BJ (cell line): ENCODE measurements around the gene PGM1. TPM values are rescaled to one million over a fixed set of nuclear protein-coding genes. Genes with fewer than 3 reads are reported as not detected.
"Not testable (repeated sequence)": the region's sequence is repeated elsewhere in the genome, so short reads cannot be mapped to it uniquely, and the experiment has no call there.

Experiments used
- CTCF ChIA-PET: fragments of 350-600 bp; formaldehyde crosslinking; extraction: SDS; loops from one replicate; lab custom pipeline; 2021; ENCODE audit warnings: antibody characterized with exemption, inconsistent platforms; lab: Yijun Ruan, JAX
- POLR2A ChIA-PET: fragments of 300-600 bp; sonication (Branson Sonifier 250); formaldehyde crosslinking; extraction: SDS; loops from one replicate; lab custom pipeline; 2021; ENCODE audit warnings: antibody characterized with exemption; lab: Charles Lee
- DNase-seq: peaks from one replicate; pipeline ENCODE4 v3.0.0-alpha.2; 2011; ENCODE audit warnings: low read depth
- H3K27me3 ChIP-seq: 2 replicates; pipeline ENCODE4 v1.6.0; 2011; ENCODE audit warnings: low read length; ENCODE audit not compliant: control insufficient read depth, insufficient read depth
- H3K36me3 ChIP-seq: 2 replicates; pipeline ENCODE4 v1.5.1; 2011; ENCODE audit warnings: low read length; ENCODE audit not compliant: control insufficient read depth, insufficient read depth
- H3K4me3 ChIP-seq: 2 replicates; pipeline ENCODE4 v1.5.1; 2011; ENCODE audit warnings: low read depth, mild to moderate bottlenecking, control low read depth, low read length
- CTCF ChIP-seq: IDR thresholded peaks from 2 replicates; pipeline ENCODE4 v1.5.1; 2011; ENCODE audit warnings: low read depth, mild to moderate bottlenecking, control low read depth, inconsistent platforms, low read length, moderate library complexity; ENCODE audit not compliant: insufficient read depth
- polyA plus RNA-seq: library from polyadenylated mRNA; depleted of rRNA; stranded (reverse); fragments of >200 nt; gene quantifications from 2 replicates; pipeline ENCODE4 v1.2.3, GENCODE V29; 2011

The PGM1 gene
- polyA plus RNA-seq, 1 experiment, result 29.6 TPM

- no peaks in the 10 kb centered on the region for H3K27me3 ChIP-seq
- H3K4me3 ChIP-seq, result no peak overlapping the region
- CTCF ChIA-PET, result no interaction called here
- no peaks in the 10 kb centered on the region for H3K36me3 ChIP-seq
- POLR2A ChIA-PET, result no interaction called here
- no peak for DNase-seq
- no peak for TF ChIP-seq CTCF
Observed at GRCh38 chr1:63569640-63570316, 23.4 kb upstream of the PGM1 start.

GRCh38 chr1:63572686-63573085 is 20.5 kb upstream of the PGM1 start:
- H3K36me3 ChIP-seq, DNase-seq, H3K27me3 ChIP-seq, POLR2A ChIA-PET, H3K4me3 ChIP-seq: not testable (repeated sequence)
- CTCF ChIA-PET, result interaction anchor here (1.5 kb wide), 1 partner anchor 15 kb away, joined by 8 read pairs; no protein-coding TSS in a partner anchor

GRCh38 chr1:63574203-63574796 is 18.9 kb upstream of the PGM1 start:
- CTCF ChIA-PET, result interaction anchor here (0.7 to 1.6 kb wide), 5 partner anchors 11 to 1170 kb away, joined by 3 to 4 read pairs (median 3); no protein-coding TSS in a partner anchor
- POLR2A ChIA-PET, result not testable (repeated sequence)

GRCh38 chr1:63575340-63575826 is 17.8 kb upstream of the PGM1 start:
- peak; percentile 53 for TF ChIP-seq CTCF
- H3K36me3 ChIP-seq, result no peaks in the 10 kb centered on the region
- POLR2A ChIA-PET, result no interaction called here

More at GRCh38 chr1:63574203-63574796, 18.9 kb upstream of the PGM1 start:
- not testable (repeated sequence) for DNase-seq, H3K4me3 ChIP-seq, H3K27me3 ChIP-seq, H3K36me3 ChIP-seq

GRCh38 chr1:63586326-63586725 is 6.9 kb upstream of the PGM1 start:
- H3K27me3 ChIP-seq, H3K4me3 ChIP-seq, DNase-seq, CTCF ChIA-PET, H3K36me3 ChIP-seq, POLR2A ChIA-PET: not testable (repeated sequence)

More at GRCh38 chr1:63575340-63575826, 17.8 kb upstream of the PGM1 start:
- no peaks in the 10 kb centered on the region for H3K27me3 ChIP-seq
- CTCF ChIA-PET, result interaction anchor here (0.6 to 2.0 kb wide), 16 partner anchors 8 to 1992 kb away, joined by 3 to 12 read pairs (median 4); partner anchors contain the start of gene PGM1
- DNase-seq, result no peak
- H3K4me3 ChIP-seq, result no peak overlapping the region

GRCh38 chr1:63590166-63590560 is 3.0 kb upstream of the PGM1 start:
- ChIA-PET CTCF (no interaction called here), POLR2A (no interaction called here)
- no peaks in the 10 kb centered on the region for H3K36me3 ChIP-seq
- DNase-seq, result no peak
- no peaks in the 10 kb centered on the region for H3K27me3 ChIP-seq
- TF ChIP-seq CTCF, result no peak
- H3K4me3 ChIP-seq, result no peak overlapping the region
